Endothelial cell of umbilical vein (primary cell): ENCODE results near the gene HELZ2. TPM values are rescaled to one million over a fixed set of nuclear protein-coding genes. Genes with fewer than 3 reads are reported as not detected.

ENCODE experiments used
- BruUV-seq: library from RNA; stranded (reverse); fragments of 400-500 nt; replicated peaks from 2 replicates; lab custom pipeline; 2021; lab: Mats Ljungman, UMichigan
- CTCF ChIA-PET: fragments of 300-600, 350-600 bp; sonication (Branson Sonifier 250); formaldehyde crosslinking; loops from one replicate; lab custom pipeline; 2021; ENCODE audit warnings: antibody characterized with exemption, inconsistent platforms; lab: Charles Lee
- POLR2A ChIA-PET: fragments of 300-600, 350-600 bp; sonication (Branson Sonifier 250); formaldehyde crosslinking; loops from one replicate; lab custom pipeline; 2021; ENCODE audit warnings: antibody characterized with exemption, inconsistent platforms; lab: Charles Lee
- DNase-seq: peaks from one replicate; pipeline ENCODE4 v3.0.0-alpha.2; 2011; ENCODE audit warnings: low read depth, low spot score
- FAIRE-seq: peaks from 2 replicates; lab custom pipeline; 2011; peaks lifted over from hg19 to GRCh38; lab: Jason Lieb, UNC
- H2AFZ ChIP-seq: 2 replicates; pipeline ENCODE4 v1.6.0; 2012; ENCODE audit warnings: low read depth, low read length, control low read depth, inconsistent platforms
- H3K27ac ChIP-seq: 2 replicates; pipeline ENCODE4 v1.5.1; 2011; ENCODE audit warnings: low read depth, mild to moderate bottlenecking, control low read depth, low read length, moderate library complexity; ENCODE audit not compliant: insufficient read depth
- H3K27me3 ChIP-seq, 2 experiments: 2 replicates each; pipeline versions ENCODE4 v1.6.0 to v1.6.1; 2011; ENCODE audit warnings: low read length in 2 of 2, mixed read lengths in 1 of 2; ENCODE audit not compliant: control insufficient read depth in 2 of 2, insufficient read depth in 2 of 2
- H3K36me3 ChIP-seq, 2 experiments: 2 replicates in 1 of 2; 3 replicates in 1 of 2; pipeline ENCODE4 v1.5.1; 2011; ENCODE audit warnings: low read length in 2 of 2, mild to moderate bottlenecking in 1 of 2, moderate library complexity in 1 of 2; ENCODE audit not compliant: control insufficient read depth in 2 of 2, insufficient read depth in 2 of 2; ENCODE audit errors: extremely low read depth in 1 of 2
- H3K4me1 ChIP-seq: 3 replicates; pipeline ENCODE4 v1.5.1; 2011; ENCODE audit warnings: mild to moderate bottlenecking, low read length; ENCODE audit not compliant: control insufficient read depth, insufficient read depth; ENCODE audit errors: extremely low read depth
- H3K4me2 ChIP-seq: 2 replicates; pipeline ENCODE4 v1.6.1; 2011; ENCODE audit warnings: low read length, control low read depth, mixed read lengths; ENCODE audit not compliant: insufficient read depth
- H3K4me3 ChIP-seq, 3 experiments: fragments of 200-600 bp in 1 of 3; sonication (generic), shearing (Covaris generic) in 1 of 3; replicated peaks in 1 of 3; 2 replicates each; pipeline ENCODE4 v1.5.1; 2011 to 2016; ENCODE audit warnings: control low read depth in 3 of 3, low read length in 3 of 3, mild to moderate bottlenecking in 2 of 3, inconsistent platforms in 1 of 3, low read depth in 1 of 3, moderate library complexity in 1 of 3; ENCODE audit not compliant: insufficient read depth in 1 of 3
- H3K79me2 ChIP-seq: 2 replicates; pipeline ENCODE4 v1.6.0; 2012; ENCODE audit warnings: low read length, inconsistent platforms; ENCODE audit not compliant: control insufficient read depth, insufficient read depth
- H3K9ac ChIP-seq: replicated peaks from 2 replicates; pipeline ENCODE3; 2011; ENCODE audit warnings: low read length, control low read depth; ENCODE audit not compliant: insufficient read depth; ENCODE audit errors: extremely low read depth
- H3K9me1 ChIP-seq: replicated peaks from 3 replicates; pipeline ENCODE4 v1.6.0; 2011; ENCODE audit warnings: mild to moderate bottlenecking, low read length; ENCODE audit not compliant: control insufficient read depth, insufficient read depth; ENCODE audit errors: extremely low read depth
- H3K9me3 ChIP-seq: replicated peaks from 2 replicates; pipeline ENCODE4 v1.5.1; 2012; ENCODE audit warnings: low read length, inconsistent platforms; ENCODE audit not compliant: control insufficient read depth, insufficient read depth
- H4K20me1 ChIP-seq: replicated peaks from 2 replicates; pipeline ENCODE3; 2011; ENCODE audit warnings: mild to moderate bottlenecking, low read length; ENCODE audit not compliant: control insufficient read depth, insufficient read depth; ENCODE audit errors: extremely low read depth
- EZH2 ChIP-seq: IDR thresholded peaks from 2 replicates; pipeline ENCODE4 v1.6.1; 2012; ENCODE audit warnings: borderline replicate concordance, low read depth, mild to moderate bottlenecking, moderate library complexity, low read length, inconsistent platforms; ENCODE audit not compliant: severe bottlenecking
- FOS ChIP-seq: IDR thresholded peaks from 2 replicates; pipeline ENCODE4 v1.6.1; 2011; ENCODE audit warnings: mild to moderate bottlenecking, low read length, moderate library complexity, borderline replicate concordance; ENCODE audit not compliant: insufficient read depth
- GATA2 ChIP-seq: IDR thresholded peaks from 2 replicates; pipeline ENCODE4 v1.7.0; 2011; ENCODE audit warnings: low read depth, mild to moderate bottlenecking, moderate library complexity, mixed read lengths, low read length; ENCODE audit not compliant: insufficient read length, insufficient read depth
- JUN ChIP-seq: IDR thresholded peaks from 2 replicates; pipeline ENCODE4 v1.6.1; 2011; ENCODE audit warnings: borderline replicate concordance, low read depth; ENCODE audit not compliant: insufficient read length, insufficient read depth
- MYC ChIP-seq: IDR thresholded peaks from one replicate; pipeline ENCODE4 v1.6.1; 2011; ENCODE audit warnings: mild to moderate bottlenecking, low read depth, low read length
- POLR2A ChIP-seq: IDR thresholded peaks from 2 replicates; pipeline ENCODE4 v1.6.1; 2012; ENCODE audit warnings: low read depth, mild to moderate bottlenecking, control low read depth, low read length
- POLR2AphosphoS5 ChIP-seq: IDR thresholded peaks from 2 replicates; pipeline ENCODE4 v1.6.1; 2012; ENCODE audit warnings: low read depth, mild to moderate bottlenecking, control low read depth, low read length, moderate library complexity; ENCODE audit not compliant: insufficient read depth
- dilution Hi-C: fragments of 300-500 bp; cut with MboI; formaldehyde crosslinking; loops from one replicate; pipeline ENCODE4 v1.15.0; 2019; ENCODE audit warnings: low sequenced_read_pairs; ENCODE audit not compliant: extremely low pct_ligation_motif_present
- intact Hi-C: fragments of 100-400 bp; cut with micrococcal nuclease; formaldehyde crosslinking; loops from one replicate; pipeline ENCODE4 v1.10.0; 2022
- polyA plus RNA-seq, 4 experiments: library from polyadenylated mRNA; depleted of rRNA in 3 of 4; stranded (reverse) in 3 of 4; unstranded in 1 of 4; fragments of >200 nt; gene quantifications; 2 replicates each; pipeline versions ENCODE4 v1.2.1 to v1.2.3, GENCODE V29; 2011 to 2012; ENCODE audit warnings: missing spikeins in 1 of 4
- total RNA-seq: library from RNA; stranded (reverse); gene quantifications from 2 replicates; pipeline ENCODE4 v1.2.3, GENCODE V29; 2021
- TF ChIP-seq, protein P1 (sequence below): IDR thresholded peaks from 2 replicates; pipeline ENCODE4 v1.6.1; 2011; ENCODE audit not compliant: insufficient read depth, insufficient read length
- TF ChIP-seq, protein P2 (sequence below), 2 donors: IDR thresholded peaks; 1 replicate in 1 of 2; 2 replicates in 1 of 2; pipeline ENCODE4 v1.5.1; 2011; ENCODE audit warnings: low read length in 2 of 2, mild to moderate bottlenecking in 2 of 2, moderate library complexity in 2 of 2, control low read depth in 1 of 2, inconsistent platforms in 1 of 2, low read depth in 1 of 2; ENCODE audit not compliant: insufficient read depth in 1 of 2; ENCODE audit errors: extremely low read depth in 1 of 2

The HELZ2 gene
- total and polyA plus RNA-seq, 2 donors (not counting 3 experiments of a cell fraction or from before 2014, with no cell fraction given) = 10.6 to 33.2 TPM

DNA sequence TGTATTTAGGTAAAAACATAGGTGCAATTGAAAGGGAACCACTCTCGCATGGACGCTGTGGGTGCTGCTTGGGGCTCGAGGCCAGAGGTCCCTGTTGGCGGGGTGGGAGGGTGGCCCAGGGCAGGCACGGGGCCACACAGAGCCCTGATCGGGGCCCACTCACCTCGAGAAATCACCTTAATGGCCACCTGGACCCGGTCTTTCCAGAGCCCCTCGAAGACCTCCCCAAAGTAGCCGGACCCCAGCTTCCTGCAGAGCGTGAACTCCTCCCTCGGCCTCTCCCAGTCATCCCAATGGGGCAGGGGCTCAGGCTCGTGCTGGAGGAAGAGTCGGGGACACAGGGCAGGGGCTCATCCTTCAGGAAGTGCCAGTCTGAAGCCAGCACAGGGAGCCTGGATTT is 40.7 kb downstream of the HELZ2 start:
- Histone ChIP-seq H3K9me3 (no peaks in the 10 kb centered on the region), H3K36me3 (no peaks in the 10 kb centered on the region), H3K9me1 (no peaks in the 10 kb centered on the region), H3K4me3 (no peak overlapping the region), H4K20me1 (no peaks in the 10 kb centered on the region), H3K4me2 (no peak overlapping the region), H3K27ac (no peak overlapping the region), H3K4me1 (no peaks in the 10 kb centered on the region), H3K79me2 (no peaks in the 10 kb centered on the region), H3K27me3 (no peaks in the 10 kb centered on the region), H3K9ac (no peak overlapping the region), H2AFZ (no peak overlapping the region)
- ChIA-PET POLR2A (no interaction called here), CTCF (no interaction called here)
- no TSS peak for BruUV-seq
- FAIRE-seq = no peak
- DNase-seq = no peak
- intact Hi-C loops = no loop called here
- TF ChIP-seq GATA2 (no peak), POLR2A (no peak), POLR2AphosphoS5 (no peak), JUN (no peak)
- dilution Hi-C loops = no loop called here

DNA sequence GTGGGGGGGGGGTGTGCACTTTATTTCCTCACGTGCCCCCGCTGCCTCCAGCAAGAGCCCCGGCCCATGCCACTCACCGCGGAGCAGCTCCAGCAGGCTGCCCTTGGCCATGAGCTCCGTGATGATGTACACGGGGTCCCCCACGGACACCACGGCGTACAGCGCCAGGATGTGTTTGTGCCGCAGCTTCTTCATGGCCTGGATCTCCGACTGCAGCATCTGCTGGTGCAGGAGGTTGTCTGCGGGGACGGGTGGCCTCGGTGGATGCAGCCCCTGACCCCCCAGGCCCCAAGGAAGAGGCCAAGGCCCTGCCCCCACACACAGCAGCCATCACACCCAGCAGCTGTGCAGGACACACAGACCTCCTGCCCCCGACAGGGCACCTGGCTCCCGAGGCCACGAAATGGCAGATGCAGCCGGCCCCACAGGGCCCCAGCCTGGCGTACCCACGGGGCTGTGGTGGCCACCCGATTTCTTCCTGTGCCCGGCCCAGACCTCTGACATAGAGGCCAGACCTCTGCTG is 41.5 kb downstream of the HELZ2 start:
- CTCF ChIA-PET = no interaction called here

More for the DNA sequence above, 41.5 kb downstream of the HELZ2 start:
- H4K20me1 ChIP-seq = no peaks in the 10 kb centered on the region
- H3K9ac ChIP-seq = no peak overlapping the region
- no peaks in the 10 kb centered on the region for H3K36me3 ChIP-seq
- intact Hi-C loops (no loop called here), dilution Hi-C loops (no loop called here)
- H3K4me1 ChIP-seq = no peaks in the 10 kb centered on the region
- no peak overlapping the region for H3K4me3 ChIP-seq
- POLR2A ChIA-PET = interaction anchor here (0.7 kb wide), 1 partner anchor 10 kb away, joined by 4 read pairs; no protein-coding TSS in a partner anchor
- FAIRE-seq (no peak), DNase-seq (no peak)
- H3K27me3 ChIP-seq = no peaks in the 10 kb centered on the region
- TF ChIP-seq POLR2A (no peak), MYC (no peak), GATA2 (no peak), POLR2AphosphoS5 (no peak), FOS (no peak), EZH2 (no peak), JUN (no peak)
- TF ChIP-seq, protein P1, sequence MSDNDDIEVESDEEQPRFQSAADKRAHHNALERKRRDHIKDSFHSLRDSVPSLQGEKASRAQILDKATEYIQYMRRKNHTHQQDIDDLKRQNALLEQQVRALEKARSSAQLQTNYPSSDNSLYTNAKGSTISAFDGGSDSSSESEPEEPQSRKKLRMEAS = no peak
- TF ChIP-seq, protein P2, sequence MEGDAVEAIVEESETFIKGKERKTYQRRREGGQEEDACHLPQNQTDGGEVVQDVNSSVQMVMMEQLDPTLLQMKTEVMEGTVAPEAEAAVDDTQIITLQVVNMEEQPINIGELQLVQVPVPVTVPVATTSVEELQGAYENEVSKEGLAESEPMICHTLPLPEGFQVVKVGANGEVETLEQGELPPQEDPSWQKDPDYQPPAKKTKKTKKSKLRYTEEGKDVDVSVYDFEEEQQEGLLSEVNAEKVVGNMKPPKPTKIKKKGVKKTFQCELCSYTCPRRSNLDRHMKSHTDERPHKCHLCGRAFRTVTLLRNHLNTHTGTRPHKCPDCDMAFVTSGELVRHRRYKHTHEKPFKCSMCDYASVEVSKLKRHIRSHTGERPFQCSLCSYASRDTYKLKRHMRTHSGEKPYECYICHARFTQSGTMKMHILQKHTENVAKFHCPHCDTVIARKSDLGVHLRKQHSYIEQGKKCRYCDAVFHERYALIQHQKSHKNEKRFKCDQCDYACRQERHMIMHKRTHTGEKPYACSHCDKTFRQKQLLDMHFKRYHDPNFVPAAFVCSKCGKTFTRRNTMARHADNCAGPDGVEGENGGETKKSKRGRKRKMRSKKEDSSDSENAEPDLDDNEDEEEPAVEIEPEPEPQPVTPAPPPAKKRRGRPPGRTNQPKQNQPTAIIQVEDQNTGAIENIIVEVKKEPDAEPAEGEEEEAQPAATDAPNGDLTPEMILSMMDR (IDR thresholded peaks at IDR 0.05; ENCODE audit: extremely low read depth in 1 of 2, insufficient read depth in 1 of 2, low read depth in 1 of 2, low read length in 2 of 2) = no peak
- H3K79me2 ChIP-seq = no peaks in the 10 kb centered on the region
- no peak overlapping the region for H3K27ac ChIP-seq
- no peak overlapping the region for H3K4me2 ChIP-seq
- H2AFZ ChIP-seq = no peak overlapping the region
- no TSS peak for BruUV-seq
- H3K9me1 ChIP-seq = no peaks in the 10 kb centered on the region
- H3K9me3 ChIP-seq = no peaks in the 10 kb centered on the region
